K562 (cell line): ENCODE data around the gene CKM. TPM values are rescaled to one million over a fixed set of nuclear protein-coding genes. Genes with fewer than 3 reads are reported as not detected.

Experiments
- CBFA2T2 ChIP-seq: fragments of 450-650 bp; conservative IDR thresholded peaks from 2 replicates; pipeline ENCODE4 v1.6.1; 2017; ENCODE audit warnings: mild to moderate bottlenecking
- CBFB ChIP-seq: sonication (generic); formaldehyde crosslinking; IDR thresholded peaks from 2 replicates; pipeline ENCODE4 v1.4.0; 2020; ENCODE audit warnings: mild to moderate bottlenecking, missing genetic modification reagents
- CBX1 ChIP-seq: sonication (generic); IDR thresholded peaks from 2 replicates; pipeline ENCODE4 v1.6.1; 2016; ENCODE audit warnings: antibody characterized with exemption, low read depth, mild to moderate bottlenecking
- CHD4 ChIP-seq: fragments of 200-600 bp; sonication (generic); IDR thresholded peaks from 3 replicates; pipeline ENCODE4 v1.6.1; 2012; ENCODE audit warnings: low read depth, mild to moderate bottlenecking, mixed read lengths, low read length, inconsistent platforms; ENCODE audit not compliant: insufficient read depth, insufficient replicate concordance, poor library complexity, severe bottlenecking
- DLX4 ChIP-seq: fragments of 250-450 bp; sonication (Bioruptor Pico); IDR thresholded peaks from 2 replicates; pipeline ENCODE4 v1.6.1; 2021; ENCODE audit warnings: mild to moderate bottlenecking
- DNMT1 ChIP-seq: fragments of 450-650 bp; IDR thresholded peaks from 2 replicates; pipeline ENCODE4 v1.6.1; 2016; ENCODE audit warnings: antibody characterized with exemption, mild to moderate bottlenecking
- FOXK2 ChIP-seq, 2 experiments: fragments of 450-650 bp; IDR thresholded peaks in 1 of 2; conservative IDR thresholded peaks in 1 of 2; 2 replicates each; pipeline ENCODE4 v1.6.1; 2016; ENCODE audit warnings: low read depth in 2 of 2, mild to moderate bottlenecking in 1 of 2
- IFI16 ChIP-seq: fragments of 250-450 bp; sonication (Bioruptor Pico); IDR thresholded peaks from 2 replicates; pipeline ENCODE4 v2.1.2; 2022; ENCODE audit warnings: mild to moderate bottlenecking, inconsistent platforms
- NR0B1 ChIP-seq: fragments of 450-650 bp; IDR thresholded peaks from one replicate; pipeline ENCODE4 v1.6.1; 2018; ENCODE audit warnings: mild to moderate bottlenecking, moderate library complexity; ENCODE audit not compliant: partially characterized antibody
- NUFIP1 ChIP-seq: fragments of 450-650 bp; IDR thresholded peaks from 2 replicates; pipeline ENCODE4 v1.6.1; 2018; ENCODE audit not compliant: partially characterized antibody
- PHB2 ChIP-seq: fragments of 450-650 bp; IDR thresholded peaks from 2 replicates; pipeline ENCODE4 v1.6.1; 2017; ENCODE audit warnings: low read depth
- PRDM10 ChIP-seq: fragments of 450-650 bp; IDR thresholded peaks from 2 replicates; pipeline ENCODE4 v1.6.1; 2018; ENCODE audit not compliant: partially characterized antibody
- TBP ChIP-seq: optimal IDR thresholded peaks from 2 replicates; pipeline ENCODE3; 2011; ENCODE audit warnings: low read depth, low read length, improper control_type of control experiment
- TCFL5 ChIP-seq: fragments of 250-450 bp; sonication (Bioruptor Pico); conservative IDR thresholded peaks from 2 replicates; pipeline ENCODE4 v1.6.1; 2021; ENCODE audit warnings: mild to moderate bottlenecking, moderate library complexity, matching md5 sums
- ZHX1 ChIP-seq: fragments of 150-350 bp; conservative IDR thresholded peaks from 2 replicates; pipeline ENCODE4 v1.6.1; 2014; ENCODE audit warnings: low read length
- ZNF197 ChIP-seq: fragments of 200-800 bp; sonication (Bioruptor generic); IDR thresholded peaks from 2 replicates; pipeline ENCODE4 v1.6.1; 2016; ENCODE audit warnings: low read depth, missing genetic modification characterization, missing compliant biosample characterization
- ZNF589 ChIP-seq: fragments of 200-800 bp; sonication (Bioruptor generic); IDR thresholded peaks from 2 replicates; pipeline ENCODE4 v1.6.1; 2016; ENCODE audit warnings: low read depth, missing genetic modification characterization, missing compliant biosample characterization
- polyA plus RNA-seq, 8 experiments: library from polyadenylated mRNA; depleted of rRNA in 4 of 8; stranded (reverse) in 5 of 8; unstranded in 3 of 8; fragments of >200 nt; fragmentation: Nextera tagmentation in 2 of 8; fragmentation: Illumina TruSeq in 1 of 8; extraction: Ambion mirVana in 2 of 8; extraction: Trizol in 1 of 8; gene quantifications; 2 replicates each; pipeline versions ENCODE4 v1.2.1 to v1.2.3, GENCODE V29; 2011 to 2014; ENCODE audit warnings: inconsistent platforms in 1 of 8, missing spikeins in 1 of 8
- total RNA-seq, 7 experiments: library from RNA; depleted of rRNA in 6 of 7; stranded (reverse); fragments of >200 nt in 6 of 7; fragmentation: Illumina TruSeq in 2 of 7; extraction: Trizol in 2 of 7; gene quantifications; 2 replicates each; pipeline versions ENCODE4 v1.2.1 to v1.2.3, GENCODE V29; 2011 to 2021; ENCODE audit warnings: low replicate concordance in 1 of 7

Gene CKM
- total and polyA plus RNA-seq, 9 of the 15 experiments (the other 6 are each of a cell fraction or from before 2014, with no cell fraction given): 0.06 to 0.17 (median 0.09) TPM; not detected in 4

- TF ChIP-seq PRDM10: no peak
- no peak for TF ChIP-seq DNMT1
- TF ChIP-seq IFI16 (CRISPR knock-in tag): no peak
- TF ChIP-seq CBFA2T2: no peak
- no peak for TF ChIP-seq NUFIP1
- TF ChIP-seq CBFB (CRISPR knock-in tag): no peak
- TF ChIP-seq CBX1: 0 out of 2 replicates have a peak, but pooled peaks have one; percentile 17
- TF ChIP-seq NR0B1: no peak
- TF ChIP-seq PHB2: no peak
- peak; percentile 60 for TF ChIP-seq CHD4
- no peak for TF ChIP-seq TBP
- no peak for TF ChIP-seq ZNF197 (CRISPR knock-in tag)
- no peak for TF ChIP-seq FOXK2 (conservative IDR thresholded peaks at IDR 0.05 in 1 of 2, IDR thresholded peaks at IDR 0.05 in 1 of 2; ENCODE audit: low read depth in 2 of 2)
- no peak for TF ChIP-seq ZNF589 (CRISPR knock-in tag)
- no peak for TF ChIP-seq DLX4
- no peak for TF ChIP-seq ZHX1
- no peak for TF ChIP-seq TCFL5
Measured at GRCh38 chr19:45327404-45328143, 4.9 kb upstream of the CKM start (continued).
